Endothelial cell of umbilical vein (primary cell): ENCODE results near the gene SH3PXD2B. TPM values are rescaled to one million over a fixed set of nuclear protein-coding genes. Genes with fewer than 3 reads are reported as not detected.
A peak's percentile ranks its signal among the peaks of the same experiment; 100 is the strongest.

ENCODE experiments used
- BruUV-seq: library from RNA; stranded (reverse); fragments of 400-500 nt; replicated peaks from 2 replicates; lab custom pipeline; 2021; lab: Mats Ljungman, UMichigan
- CTCF ChIA-PET: fragments of 300-600, 350-600 bp; sonication (Branson Sonifier 250); formaldehyde crosslinking; loops from one replicate; lab custom pipeline; 2021; ENCODE audit warnings: antibody characterized with exemption, inconsistent platforms; lab: Charles Lee
- POLR2A ChIA-PET: fragments of 300-600, 350-600 bp; sonication (Branson Sonifier 250); formaldehyde crosslinking; loops from one replicate; lab custom pipeline; 2021; ENCODE audit warnings: antibody characterized with exemption, inconsistent platforms; lab: Charles Lee
- DNase-seq: peaks from one replicate; pipeline ENCODE4 v3.0.0-alpha.2; 2011; ENCODE audit warnings: low read depth, low spot score
- FAIRE-seq: peaks from 2 replicates; lab custom pipeline; 2011; peaks lifted over from hg19 to GRCh38; lab: Jason Lieb, UNC
- H2AFZ ChIP-seq: 2 replicates; pipeline ENCODE4 v1.6.0; 2012; ENCODE audit warnings: low read depth, low read length, control low read depth, inconsistent platforms
- H3K27ac ChIP-seq: 2 replicates; pipeline ENCODE4 v1.5.1; 2011; ENCODE audit warnings: low read depth, mild to moderate bottlenecking, control low read depth, low read length, moderate library complexity; ENCODE audit not compliant: insufficient read depth
- H3K27me3 ChIP-seq, 2 experiments: 2 replicates each; pipeline versions ENCODE4 v1.6.0 to v1.6.1; 2011; ENCODE audit warnings: low read length in 2 of 2, mixed read lengths in 1 of 2; ENCODE audit not compliant: control insufficient read depth in 2 of 2, insufficient read depth in 2 of 2
- H3K36me3 ChIP-seq, 2 experiments: 2 replicates in 1 of 2; 3 replicates in 1 of 2; pipeline ENCODE4 v1.5.1; 2011; ENCODE audit warnings: low read length in 2 of 2, mild to moderate bottlenecking in 1 of 2, moderate library complexity in 1 of 2; ENCODE audit not compliant: control insufficient read depth in 2 of 2, insufficient read depth in 2 of 2; ENCODE audit errors: extremely low read depth in 1 of 2
- H3K4me1 ChIP-seq: 3 replicates; pipeline ENCODE4 v1.5.1; 2011; ENCODE audit warnings: mild to moderate bottlenecking, low read length; ENCODE audit not compliant: control insufficient read depth, insufficient read depth; ENCODE audit errors: extremely low read depth
- H3K4me2 ChIP-seq: 2 replicates; pipeline ENCODE4 v1.6.1; 2011; ENCODE audit warnings: low read length, control low read depth, mixed read lengths; ENCODE audit not compliant: insufficient read depth
- H3K4me3 ChIP-seq, 3 experiments: fragments of 200-600 bp in 1 of 3; sonication (generic), shearing (Covaris generic) in 1 of 3; replicated peaks in 1 of 3; 2 replicates each; pipeline ENCODE4 v1.5.1; 2011 to 2016; ENCODE audit warnings: control low read depth in 3 of 3, low read length in 3 of 3, mild to moderate bottlenecking in 2 of 3, inconsistent platforms in 1 of 3, low read depth in 1 of 3, moderate library complexity in 1 of 3; ENCODE audit not compliant: insufficient read depth in 1 of 3
- H3K79me2 ChIP-seq: 2 replicates; pipeline ENCODE4 v1.6.0; 2012; ENCODE audit warnings: low read length, inconsistent platforms; ENCODE audit not compliant: control insufficient read depth, insufficient read depth
- H3K9ac ChIP-seq: replicated peaks from 2 replicates; pipeline ENCODE3; 2011; ENCODE audit warnings: low read length, control low read depth; ENCODE audit not compliant: insufficient read depth; ENCODE audit errors: extremely low read depth
- H3K9me1 ChIP-seq: replicated peaks from 3 replicates; pipeline ENCODE4 v1.6.0; 2011; ENCODE audit warnings: mild to moderate bottlenecking, low read length; ENCODE audit not compliant: control insufficient read depth, insufficient read depth; ENCODE audit errors: extremely low read depth
- H3K9me3 ChIP-seq: replicated peaks from 2 replicates; pipeline ENCODE4 v1.5.1; 2012; ENCODE audit warnings: low read length, inconsistent platforms; ENCODE audit not compliant: control insufficient read depth, insufficient read depth
- H4K20me1 ChIP-seq: replicated peaks from 2 replicates; pipeline ENCODE3; 2011; ENCODE audit warnings: mild to moderate bottlenecking, low read length; ENCODE audit not compliant: control insufficient read depth, insufficient read depth; ENCODE audit errors: extremely low read depth
- CTCF ChIP-seq, 2 donors: IDR thresholded peaks; 1 replicate in 1 of 2; 2 replicates in 1 of 2; pipeline ENCODE4 v1.5.1; 2011; ENCODE audit warnings: low read length in 2 of 2, mild to moderate bottlenecking in 2 of 2, moderate library complexity in 2 of 2, control low read depth in 1 of 2, inconsistent platforms in 1 of 2, low read depth in 1 of 2; ENCODE audit not compliant: insufficient read depth in 1 of 2; ENCODE audit errors: extremely low read depth in 1 of 2
- FOS ChIP-seq: IDR thresholded peaks from 2 replicates; pipeline ENCODE4 v1.6.1; 2011; ENCODE audit warnings: mild to moderate bottlenecking, low read length, moderate library complexity, borderline replicate concordance; ENCODE audit not compliant: insufficient read depth
- GATA2 ChIP-seq: IDR thresholded peaks from 2 replicates; pipeline ENCODE4 v1.7.0; 2011; ENCODE audit warnings: low read depth, mild to moderate bottlenecking, moderate library complexity, mixed read lengths, low read length; ENCODE audit not compliant: insufficient read length, insufficient read depth
- JUN ChIP-seq: IDR thresholded peaks from 2 replicates; pipeline ENCODE4 v1.6.1; 2011; ENCODE audit warnings: borderline replicate concordance, low read depth; ENCODE audit not compliant: insufficient read length, insufficient read depth
- MYC ChIP-seq: IDR thresholded peaks from one replicate; pipeline ENCODE4 v1.6.1; 2011; ENCODE audit warnings: mild to moderate bottlenecking, low read depth, low read length
- POLR2A ChIP-seq: IDR thresholded peaks from 2 replicates; pipeline ENCODE4 v1.6.1; 2012; ENCODE audit warnings: low read depth, mild to moderate bottlenecking, control low read depth, low read length
- POLR2AphosphoS5 ChIP-seq: IDR thresholded peaks from 2 replicates; pipeline ENCODE4 v1.6.1; 2012; ENCODE audit warnings: low read depth, mild to moderate bottlenecking, control low read depth, low read length, moderate library complexity; ENCODE audit not compliant: insufficient read depth
- dilution Hi-C: fragments of 300-500 bp; cut with MboI; formaldehyde crosslinking; loops from one replicate; pipeline ENCODE4 v1.15.0; 2019; ENCODE audit warnings: low sequenced_read_pairs; ENCODE audit not compliant: extremely low pct_ligation_motif_present
- intact Hi-C: fragments of 100-400 bp; cut with micrococcal nuclease; formaldehyde crosslinking; loops from one replicate; pipeline ENCODE4 v1.10.0; 2022
- polyA plus RNA-seq, 4 experiments: library from polyadenylated mRNA; depleted of rRNA in 3 of 4; stranded (reverse) in 3 of 4; unstranded in 1 of 4; fragments of >200 nt; gene quantifications; 2 replicates each; pipeline versions ENCODE4 v1.2.1 to v1.2.3, GENCODE V29; 2011 to 2012; ENCODE audit warnings: missing spikeins in 1 of 4
- total RNA-seq: library from RNA; stranded (reverse); gene quantifications from 2 replicates; pipeline ENCODE4 v1.2.3, GENCODE V29; 2021

Gene SH3PXD2B
- total and polyA plus RNA-seq, 2 donors (not counting 3 experiments of a cell fraction or from before 2014, with no cell fraction given), result 23.5 to 66.3 TPM

- H3K4me1 ChIP-seq, result no peaks in the 10 kb centered on the region
- intact Hi-C loops (no loop called here), dilution Hi-C loops (no loop called here)
- no peak overlapping the region for H3K27ac ChIP-seq
- H4K20me1 ChIP-seq, result no peaks in the 10 kb centered on the region
- no peaks in the 10 kb centered on the region for H3K9me3 ChIP-seq
- FAIRE-seq (peak; percentile 8), DNase-seq (no peak)
- CTCF ChIA-PET, result no interaction called here
- H3K4me2 ChIP-seq, result no peak overlapping the region
- no peak overlapping the region for H3K4me3 ChIP-seq
- no peak overlapping the region for H3K9ac ChIP-seq
- POLR2A ChIA-PET, result no interaction called here
- H3K9me1 ChIP-seq, result no peaks in the 10 kb centered on the region
- no TSS peak for BruUV-seq
- no peak for TF ChIP-seq JUN
- TF ChIP-seq FOS, result no peak
- no peak for TF ChIP-seq POLR2AphosphoS5
- no peak for TF ChIP-seq MYC
- no peak for TF ChIP-seq GATA2
- TF ChIP-seq POLR2A, result no peak
- no peak for TF ChIP-seq CTCF (IDR thresholded peaks at IDR 0.05; ENCODE audit: extremely low read depth in 1 of 2, insufficient read depth in 1 of 2, low read depth in 1 of 2, low read length in 2 of 2)
- H3K27me3 ChIP-seq, result no peaks in the 10 kb centered on the region
- no peaks in the 10 kb centered on the region for H3K36me3 ChIP-seq
- no peaks in the 10 kb centered on the region for H3K79me2 ChIP-seq
- H2AFZ ChIP-seq, result no peak overlapping the region
These were observed 132.0 kb downstream of the SH3PXD2B start for GRCh38 chr5:172322028-172322965.
